GM06990 (cell line): ENCODE measurements around the gene ATXN2.
A peak's percentile ranks its signal among the peaks of the same experiment; 100 is the strongest.

ENCODE experiments used
- DNase-seq: peaks from one replicate; pipeline ENCODE4 v3.0.0-alpha.2; 2011; ENCODE audit not compliant: insufficient read length; ENCODE audit errors: extremely low read depth
- H3K27me3 ChIP-seq: replicated peaks from 2 replicates; pipeline ENCODE4 v1.6.0; 2011; ENCODE audit warnings: low read length; ENCODE audit not compliant: control insufficient read depth, insufficient read depth
- H3K36me3 ChIP-seq: 2 replicates; pipeline ENCODE4 v1.5.1; 2011; ENCODE audit warnings: low read length; ENCODE audit not compliant: control insufficient read depth, insufficient read depth
- H3K4me3 ChIP-seq: replicated peaks from 2 replicates; pipeline ENCODE4 v1.5.1; 2011; ENCODE audit warnings: low read depth, mild to moderate bottlenecking, control low read depth, low read length
- CTCF ChIP-seq: IDR thresholded peaks from 2 replicates; pipeline ENCODE4 v1.5.1; 2011; ENCODE audit warnings: low read length, control low read depth, mild to moderate bottlenecking, inconsistent platforms; ENCODE audit not compliant: insufficient read depth, poor library complexity, severe bottlenecking

The ATXN2 gene

GRCh38 chr12:111454716-111455447 lies 144.2 kb downstream of the ATXN2 start:
- H3K27me3 ChIP-seq = no peaks in the 10 kb centered on the region
- no peak for TF ChIP-seq CTCF
- no peak for DNase-seq
- no peak overlapping the region for H3K4me3 ChIP-seq
- peaks cover 26% of the 10 kb centered on the region for H3K36me3 ChIP-seq

GRCh38 chr12:111454311-111454710 lies 144.8 kb downstream of the ATXN2 start:
- no peak for TF ChIP-seq CTCF
- H3K4me3 ChIP-seq = no peak overlapping the region
- DNase-seq = no peak
- H3K36me3 ChIP-seq = peaks cover 30% of the 10 kb centered on the region
- no peaks in the 10 kb centered on the region for H3K27me3 ChIP-seq

GRCh38 chr12:111453071-111453989 lies 145.8 kb downstream of the ATXN2 start:
- TF ChIP-seq CTCF = no peak
- Histone ChIP-seq H3K27me3 (no peaks in the 10 kb centered on the region), H3K4me3 (no peak overlapping the region), H3K36me3 (peaks cover 32% of the 10 kb centered on the region)
- no peak for DNase-seq

GRCh38 chr12:111451649-111452129 lies 147.4 kb downstream of the ATXN2 start:
- no peak for DNase-seq
- Histone ChIP-seq H3K27me3 (no peaks in the 10 kb centered on the region), H3K4me3 (no peak overlapping the region), H3K36me3 (peaks cover 43% of the 10 kb centered on the region)
- TF ChIP-seq CTCF = peak; percentile 67

- no peak for DNase-seq
- Histone ChIP-seq H3K27me3 (no peaks in the 10 kb centered on the region), H3K4me3 (no peak overlapping the region), H3K36me3 (peaks cover 45% of the 10 kb centered on the region)
- no peak for TF ChIP-seq CTCF
These were observed 147.9 kb downstream of the ATXN2 start for GRCh38 chr12:111451232-111451631.
